Smooth muscle cell (in vitro differentiated cells): ENCODE measurements around the gene COG3. TPM values are rescaled to one million over a fixed set of nuclear protein-coding genes. Genes with fewer than 3 reads are reported as not detected.

ENCODE experiments used
- DNase-seq: peaks from one replicate; lab custom pipeline; 2025; ENCODE audit not compliant: unreplicated experiment; lab: John Stamatoyannopoulos, UW
- H2AFZ ChIP-seq: fragments of 200-600 bp; sonication (generic); 2 replicates; pipeline ENCODE4 v1.6.0; 2016; ENCODE audit warnings: antibody characterized with exemption, low read depth, mild to moderate bottlenecking
- H3F3A ChIP-seq: fragments of 200-600 bp; sonication (generic); 2 replicates; pipeline ENCODE4 v1.6.0; 2017; ENCODE audit warnings: antibody characterized with exemption, low read depth
- H3K27ac ChIP-seq: fragments of 200-600 bp; sonication (generic); 2 replicates; pipeline ENCODE4 v1.5.1; 2016; ENCODE audit warnings: low read depth, mild to moderate bottlenecking
- H3K27me3 ChIP-seq: fragments of 200-600 bp; sonication (generic); 2 replicates; pipeline ENCODE4 v1.6.1; 2016; ENCODE audit warnings: low read depth, mild to moderate bottlenecking
- H3K36me3 ChIP-seq: fragments of 200-600 bp; sonication (generic); 2 replicates; pipeline ENCODE4 v1.5.1; 2016; ENCODE audit warnings: low read depth
- H3K4me1 ChIP-seq: fragments of 200-600 bp; sonication (generic); 2 replicates; pipeline ENCODE4 v1.5.1; 2016; ENCODE audit warnings: low read depth
- H3K4me2 ChIP-seq: fragments of 200-600 bp; sonication (generic); 2 replicates; pipeline ENCODE4 v1.6.0; 2016; ENCODE audit warnings: mild to moderate bottlenecking
- H3K4me3 ChIP-seq: fragments of 200-600 bp; sonication (generic); 2 replicates; pipeline ENCODE4 v1.5.1; 2016; ENCODE audit warnings: mild to moderate bottlenecking
- H3K79me2 ChIP-seq: fragments of 200-600 bp; sonication (generic); 2 replicates; pipeline ENCODE4 v1.6.0; 2016; ENCODE audit warnings: low read depth, mild to moderate bottlenecking
- H3K9ac ChIP-seq: fragments of 200-600 bp; sonication (generic); 2 replicates; pipeline ENCODE4 v1.6.0; 2016; ENCODE audit warnings: low read depth
- H3K9me3 ChIP-seq: fragments of 200-600 bp; sonication (generic); replicated peaks from 2 replicates; pipeline ENCODE4 v1.5.1; 2016; ENCODE audit warnings: low read depth
- H4K20me1 ChIP-seq: fragments of 200-600 bp; sonication (generic); 2 replicates; pipeline ENCODE4 v1.6.0; 2016; ENCODE audit warnings: low read depth
- WGBS: methylation state at CpG from one replicate; pipeline ENCODE4 v1.1.7; 2016; ENCODE audit warnings: low lambda C conversion rate; 5-methylcytosine and 5-hydroxymethylcytosine counted together
- polyA plus RNA-seq: library from polyadenylated mRNA; unstranded; fragments of >200 nt; fragmentation: Nextera tagmentation; extraction: Ambion mirVana; gene quantifications from 2 replicates; pipeline ENCODE4 v1.2.1, GENCODE V29; 2016
- total RNA-seq: library from RNA; depleted of rRNA; stranded (reverse); fragments of >200 nt; gene quantifications from 2 replicates; pipeline ENCODE4 v1.2.3, GENCODE V29; 2014
- TF ChIP-seq, protein P1 (sequence below): fragments of 200-600 bp; sonication (generic); IDR thresholded peaks from 2 replicates; pipeline ENCODE4 v1.5.1; 2017; ENCODE audit warnings: borderline replicate concordance, mild to moderate bottlenecking, antibody characterized with exemption; ENCODE audit not compliant: insufficient read depth, poor library complexity, severe bottlenecking

Gene COG3
- total and polyA plus RNA-seq, 2 experiments from 2014 or later = 23.0 to 38.2 TPM

DNA sequence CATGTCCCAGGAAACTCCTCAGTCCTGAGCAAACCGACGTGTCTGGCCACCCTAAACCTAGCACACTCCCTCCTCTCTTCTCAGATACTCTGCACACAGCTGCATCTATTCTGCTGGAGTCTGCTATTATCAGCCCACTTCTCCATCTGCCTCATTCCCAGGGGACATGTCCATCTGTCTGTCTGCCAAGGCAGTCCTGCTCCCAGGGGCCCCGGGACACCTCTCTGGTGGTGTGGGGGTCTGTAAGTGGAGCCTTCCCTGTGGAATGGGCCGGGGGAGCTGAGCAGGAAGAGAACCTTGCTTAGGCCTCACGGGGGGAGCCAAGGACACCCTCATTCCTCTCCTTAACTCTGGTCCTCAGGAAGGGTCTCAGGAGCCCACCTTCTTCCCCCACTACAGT, 78.1 kb downstream of the COG3 start:
- H3K27ac ChIP-seq = no peak overlapping the region
- H3K4me3 ChIP-seq = no peak overlapping the region
- no peaks in the 10 kb centered on the region for H3K79me2 ChIP-seq
- no peak overlapping the region for H3K4me2 ChIP-seq
- H3K36me3 ChIP-seq = no peaks in the 10 kb centered on the region
- no peaks in the 10 kb centered on the region for H3F3A ChIP-seq
- no peaks in the 10 kb centered on the region for H3K27me3 ChIP-seq
- H3K9ac ChIP-seq = no peak overlapping the region
- TF ChIP-seq, protein P1, sequence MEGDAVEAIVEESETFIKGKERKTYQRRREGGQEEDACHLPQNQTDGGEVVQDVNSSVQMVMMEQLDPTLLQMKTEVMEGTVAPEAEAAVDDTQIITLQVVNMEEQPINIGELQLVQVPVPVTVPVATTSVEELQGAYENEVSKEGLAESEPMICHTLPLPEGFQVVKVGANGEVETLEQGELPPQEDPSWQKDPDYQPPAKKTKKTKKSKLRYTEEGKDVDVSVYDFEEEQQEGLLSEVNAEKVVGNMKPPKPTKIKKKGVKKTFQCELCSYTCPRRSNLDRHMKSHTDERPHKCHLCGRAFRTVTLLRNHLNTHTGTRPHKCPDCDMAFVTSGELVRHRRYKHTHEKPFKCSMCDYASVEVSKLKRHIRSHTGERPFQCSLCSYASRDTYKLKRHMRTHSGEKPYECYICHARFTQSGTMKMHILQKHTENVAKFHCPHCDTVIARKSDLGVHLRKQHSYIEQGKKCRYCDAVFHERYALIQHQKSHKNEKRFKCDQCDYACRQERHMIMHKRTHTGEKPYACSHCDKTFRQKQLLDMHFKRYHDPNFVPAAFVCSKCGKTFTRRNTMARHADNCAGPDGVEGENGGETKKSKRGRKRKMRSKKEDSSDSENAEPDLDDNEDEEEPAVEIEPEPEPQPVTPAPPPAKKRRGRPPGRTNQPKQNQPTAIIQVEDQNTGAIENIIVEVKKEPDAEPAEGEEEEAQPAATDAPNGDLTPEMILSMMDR = no peak
- DNase-seq = no peak
- no peaks in the 10 kb centered on the region for H4K20me1 ChIP-seq
- WGBS = 92% methylated on average over 5 of the region's 5 CpGs
- no peaks in the 10 kb centered on the region for H3K4me1 ChIP-seq
- no peak overlapping the region for H2AFZ ChIP-seq
- no peaks in the 10 kb centered on the region for H3K9me3 ChIP-seq

DNA sequence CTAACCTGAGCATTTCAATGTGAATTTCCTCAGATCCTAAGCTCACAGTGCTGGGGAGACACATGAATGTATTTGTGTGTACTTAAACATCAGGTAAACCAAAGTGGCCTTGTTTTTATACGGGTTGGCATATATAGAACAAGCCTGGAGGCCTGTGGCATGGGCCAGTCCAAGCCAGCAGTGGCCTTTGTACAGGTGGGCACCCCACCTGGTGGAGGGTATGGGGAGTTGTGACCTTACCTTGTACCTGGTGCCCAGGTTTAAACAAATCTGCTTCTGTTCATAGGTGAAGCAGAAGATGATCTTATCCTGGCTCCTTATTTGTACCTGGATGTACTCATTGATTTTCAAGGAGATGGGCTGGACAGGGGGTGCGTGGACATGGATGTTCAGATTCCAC, 79.8 kb downstream of the COG3 start:
- DNase-seq = no peak
- WGBS = 90% methylated on average over 2 of the region's 2 CpGs
- TF ChIP-seq, protein P1 = no peak

DNA sequence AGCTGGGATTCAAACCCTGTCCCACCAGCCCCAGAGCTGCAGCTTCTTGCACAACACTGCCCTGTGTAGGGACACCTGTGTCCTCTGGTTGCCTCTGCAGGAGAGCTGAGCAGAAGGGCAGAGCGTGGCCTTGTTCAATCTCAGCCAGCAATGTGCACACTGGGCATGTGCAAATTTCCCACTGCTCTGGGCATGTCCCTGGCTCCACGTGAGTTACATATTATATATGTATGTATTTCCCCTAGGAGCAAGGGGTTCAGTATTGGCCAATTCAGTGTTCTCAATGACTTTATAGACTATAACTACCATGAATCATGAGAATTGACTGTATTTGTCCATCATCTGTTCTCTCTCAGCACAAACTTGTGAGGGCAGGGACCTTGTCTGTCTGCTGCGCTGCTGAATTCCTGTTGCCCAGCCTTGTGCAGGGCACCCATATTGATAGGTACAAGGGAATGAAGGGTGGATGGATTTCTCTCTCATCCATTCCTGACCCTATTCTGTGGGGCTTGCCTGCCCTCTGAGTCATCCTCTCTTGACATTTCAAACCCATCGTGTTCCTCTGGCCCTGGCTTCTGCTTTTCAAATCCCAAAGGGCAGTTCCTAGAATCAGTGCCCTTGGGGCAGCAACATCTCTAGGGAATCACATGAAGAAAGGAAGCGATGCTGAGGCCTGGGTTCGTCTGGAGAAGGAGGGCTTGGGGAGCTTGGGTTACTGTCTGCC, 81.1 kb downstream of the COG3 start:
- Histone ChIP-seq H4K20me1 (no peaks in the 10 kb centered on the region), H3F3A (no peaks in the 10 kb centered on the region), H3K4me3 (no peak overlapping the region), H3K27me3 (no peaks in the 10 kb centered on the region), H3K36me3 (no peaks in the 10 kb centered on the region), H3K4me2 (no peak overlapping the region), H2AFZ (no peak overlapping the region), H3K9me3 (no peaks in the 10 kb centered on the region), H3K9ac (no peak overlapping the region), H3K27ac (no peak overlapping the region), H3K4me1 (no peaks in the 10 kb centered on the region), H3K79me2 (no peaks in the 10 kb centered on the region)
- 83% methylated on average over 6 of the region's 6 CpGs for WGBS
- TF ChIP-seq, protein P1 = no peak
- no peak for DNase-seq

More for the DNA sequence above, 79.8 kb downstream of the COG3 start:
- Histone ChIP-seq H2AFZ (no peak overlapping the region), H3K4me3 (no peak overlapping the region), H3K4me2 (no peak overlapping the region), H3K79me2 (no peaks in the 10 kb centered on the region), H3K9me3 (no peaks in the 10 kb centered on the region), H3K36me3 (no peaks in the 10 kb centered on the region), H3K27me3 (no peaks in the 10 kb centered on the region), H3F3A (no peaks in the 10 kb centered on the region), H3K4me1 (no peaks in the 10 kb centered on the region), H3K27ac (no peak overlapping the region), H3K9ac (no peak overlapping the region), H4K20me1 (no peaks in the 10 kb centered on the region)

DNA sequence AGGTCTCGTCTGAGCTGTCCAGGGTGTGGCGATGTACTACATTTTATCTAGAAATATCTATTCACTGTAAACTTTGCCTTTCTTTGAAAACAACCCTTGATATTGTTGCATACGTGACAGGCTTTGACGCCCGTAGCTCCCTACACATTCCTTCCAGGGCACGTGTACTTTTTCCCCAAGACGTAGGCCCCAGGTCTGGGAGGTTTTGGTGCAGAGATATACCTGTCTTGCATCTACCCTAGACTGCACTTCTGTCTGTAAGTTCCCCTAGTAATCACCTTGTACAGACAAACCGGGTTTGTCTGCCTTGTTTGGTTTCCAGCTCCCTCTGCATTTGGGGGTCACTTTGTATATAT, 81.6 kb downstream of the COG3 start:
- Histone ChIP-seq H3K27ac (no peak overlapping the region), H3K4me2 (no peak overlapping the region), H3K27me3 (no peaks in the 10 kb centered on the region), H2AFZ (no peak overlapping the region), H3K4me3 (no peak overlapping the region), H3K9ac (no peak overlapping the region), H3K9me3 (no peaks in the 10 kb centered on the region), H3K4me1 (no peaks in the 10 kb centered on the region), H3F3A (no peaks in the 10 kb centered on the region), H4K20me1 (no peaks in the 10 kb centered on the region), H3K36me3 (no peaks in the 10 kb centered on the region), H3K79me2 (no peaks in the 10 kb centered on the region)
- no peak for DNase-seq
- WGBS = 92% methylated on average over 8 of the region's 8 CpGs
- TF ChIP-seq, protein P1 = no peak
